ENCODE data around the gene RPS6KA6.

The RPS6KA6 gene

GRCh38 chrX:84187533-84188319 is at the start of gene RPS6KA6:
Gene RPS6KA6 (minus strand): TSS chrX:84188199. CDS start chrX:84187899, 300 bp downstream.
- no peaks in the 10 kb centered on the region for H3K36me3 ChIP-seq (ENCODE audit: control insufficient read depth, insufficient read depth, low read length)
- H3K4me1 ChIP-seq (ENCODE audit: control insufficient read depth, insufficient read depth, low read length): no peaks in the 10 kb centered on the region
- no peak within 1 kb of the TSS for H3K9ac ChIP-seq (ENCODE audit: low read depth, low read length)
- H3K9me3 ChIP-seq (ENCODE audit: control insufficient read depth, insufficient read depth, low read length): no peaks in the 10 kb centered on the region
- peak within 1 kb of the TSS; percentile 60 for H3K4me3 ChIP-seq (ENCODE audit: low read depth, low read length)
- H3K27me3 ChIP-seq (ENCODE audit: control insufficient read depth, insufficient read depth, low read length): no peaks in the 10 kb centered on the region

- H3K36me3 ChIP-seq (ENCODE audit: control insufficient read depth, insufficient read depth, low read length): no peaks in the 10 kb centered on the region
- H3K4me1 ChIP-seq (ENCODE audit: control insufficient read depth, insufficient read depth, low read length): no peaks in the 10 kb centered on the region
- no peaks in the 10 kb centered on the region for H3K27me3 ChIP-seq (ENCODE audit: control insufficient read depth, insufficient read depth, low read length)
- no peaks in the 10 kb centered on the region for H3K9me3 ChIP-seq (ENCODE audit: control insufficient read depth, insufficient read depth, low read length)
- no peak overlapping the region for H3K9ac ChIP-seq (ENCODE audit: low read depth, low read length)
- H3K4me3 ChIP-seq (ENCODE audit: low read depth, low read length): no peak overlapping the region
Observed at GRCh38 chrX:84224741-84225140, 36.7 kb upstream of the RPS6KA6 start.

- Histone ChIP-seq H3K36me3 (ENCODE audit: control insufficient read depth, insufficient read depth, low read length) (no peaks in the 10 kb centered on the region), H3K9me3 (ENCODE audit: control insufficient read depth, insufficient read depth, low read length) (peaks cover 3% of the 10 kb centered on the region), H3K4me1 (ENCODE audit: control insufficient read depth, insufficient read depth, low read length) (no peaks in the 10 kb centered on the region), H3K4me3 (ENCODE audit: low read depth, low read length) (no peak overlapping the region), H3K27me3 (ENCODE audit: control insufficient read depth, insufficient read depth, low read length) (no peaks in the 10 kb centered on the region), H3K9ac (ENCODE audit: low read depth, low read length) (no peak overlapping the region)
Observed at GRCh38 chrX:84223261-84223660, 35.3 kb upstream of the RPS6KA6 start.

- Histone ChIP-seq H3K4me3 (ENCODE audit: low read depth, low read length) (no peak overlapping the region), H3K27me3 (ENCODE audit: control insufficient read depth, insufficient read depth, low read length) (no peaks in the 10 kb centered on the region), H3K9ac (ENCODE audit: low read depth, low read length) (no peak overlapping the region), H3K9me3 (ENCODE audit: control insufficient read depth, insufficient read depth, low read length) (peaks cover 3% of the 10 kb centered on the region), H3K4me1 (ENCODE audit: control insufficient read depth, insufficient read depth, low read length) (no peaks in the 10 kb centered on the region), H3K36me3 (ENCODE audit: control insufficient read depth, insufficient read depth, low read length) (no peaks in the 10 kb centered on the region)
Observed at GRCh38 chrX:84221181-84221580, 33.2 kb upstream of the RPS6KA6 start.

GRCh38 chrX:84219551-84219950 is 31.6 kb upstream of the RPS6KA6 start:
- Histone ChIP-seq H3K27me3 (ENCODE audit: control insufficient read depth, insufficient read depth, low read length) (no peaks in the 10 kb centered on the region), H3K9ac (ENCODE audit: low read depth, low read length) (no peak overlapping the region), H3K36me3 (ENCODE audit: control insufficient read depth, insufficient read depth, low read length) (no peaks in the 10 kb centered on the region), H3K4me1 (ENCODE audit: control insufficient read depth, insufficient read depth, low read length) (no peaks in the 10 kb centered on the region), H3K4me3 (ENCODE audit: low read depth, low read length) (no peak overlapping the region), H3K9me3 (ENCODE audit: control insufficient read depth, insufficient read depth, low read length) (peaks cover 3% of the 10 kb centered on the region)

- Histone ChIP-seq H3K9me3 (ENCODE audit: control insufficient read depth, insufficient read depth, low read length) (peaks cover 3% of the 10 kb centered on the region), H3K27me3 (ENCODE audit: control insufficient read depth, insufficient read depth, low read length) (no peaks in the 10 kb centered on the region), H3K4me3 (ENCODE audit: low read depth, low read length) (no peak overlapping the region), H3K4me1 (ENCODE audit: control insufficient read depth, insufficient read depth, low read length) (no peaks in the 10 kb centered on the region), H3K36me3 (ENCODE audit: control insufficient read depth, insufficient read depth, low read length) (no peaks in the 10 kb centered on the region), H3K9ac (ENCODE audit: low read depth, low read length) (no peak overlapping the region)
Observed at GRCh38 chrX:84218726-84219125, 30.7 kb upstream of the RPS6KA6 start.

DNA sequence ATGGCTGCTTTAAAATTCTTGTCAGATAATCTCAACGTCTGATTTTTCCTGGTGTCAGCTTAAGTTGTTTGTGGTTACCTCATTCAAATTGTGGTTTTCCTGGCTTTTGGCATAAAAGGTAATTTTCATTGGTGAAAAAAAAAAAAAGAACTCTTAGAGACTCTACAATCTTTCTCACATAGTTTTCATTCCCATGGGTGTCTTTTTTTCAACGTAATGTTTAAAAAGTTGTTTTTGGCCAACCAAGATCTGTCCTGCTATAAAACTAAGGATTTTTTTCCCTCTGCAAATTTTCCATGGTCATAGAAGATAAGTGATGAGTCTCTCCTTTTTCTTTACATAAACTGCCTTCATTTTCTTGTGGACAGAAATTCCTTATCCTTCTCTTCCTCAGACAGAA is 28.9 kb upstream of the RPS6KA6 start:
- no peak overlapping the region for H3K4me3 ChIP-seq (ENCODE audit: low read depth, low read length)
- no peaks in the 10 kb centered on the region for H3K36me3 ChIP-seq (ENCODE audit: control insufficient read depth, insufficient read depth, low read length)
- H3K9ac ChIP-seq (ENCODE audit: low read depth, low read length): no peak overlapping the region
- H3K27me3 ChIP-seq (ENCODE audit: control insufficient read depth, insufficient read depth, low read length): no peaks in the 10 kb centered on the region
- H3K4me1 ChIP-seq (ENCODE audit: control insufficient read depth, insufficient read depth, low read length): no peaks in the 10 kb centered on the region
- peaks cover 3% of the 10 kb centered on the region for H3K9me3 ChIP-seq (ENCODE audit: control insufficient read depth, insufficient read depth, low read length)

- H3K9ac ChIP-seq (ENCODE audit: low read depth, low read length): no peak overlapping the region
- no peaks in the 10 kb centered on the region for H3K4me1 ChIP-seq (ENCODE audit: control insufficient read depth, insufficient read depth, low read length)
- H3K4me3 ChIP-seq (ENCODE audit: low read depth, low read length): no peak overlapping the region
- H3K36me3 ChIP-seq (ENCODE audit: control insufficient read depth, insufficient read depth, low read length): no peaks in the 10 kb centered on the region
- no peaks in the 10 kb centered on the region for H3K27me3 ChIP-seq (ENCODE audit: control insufficient read depth, insufficient read depth, low read length)
- H3K9me3 ChIP-seq (ENCODE audit: control insufficient read depth, insufficient read depth, low read length): peaks cover 3% of the 10 kb centered on the region
Observed at GRCh38 chrX:84216406-84216805, 28.4 kb upstream of the RPS6KA6 start.

GRCh38 chrX:84205276-84205675 is 17.3 kb upstream of the RPS6KA6 start:
- H3K4me1 ChIP-seq (ENCODE audit: control insufficient read depth, insufficient read depth, low read length): no peaks in the 10 kb centered on the region
- no peak overlapping the region for H3K9ac ChIP-seq (ENCODE audit: low read depth, low read length)
- H3K36me3 ChIP-seq (ENCODE audit: control insufficient read depth, insufficient read depth, low read length): no peaks in the 10 kb centered on the region
- no peaks in the 10 kb centered on the region for H3K27me3 ChIP-seq (ENCODE audit: control insufficient read depth, insufficient read depth, low read length)
- no peaks in the 10 kb centered on the region for H3K9me3 ChIP-seq (ENCODE audit: control insufficient read depth, insufficient read depth, low read length)
- H3K4me3 ChIP-seq (ENCODE audit: low read depth, low read length): no peak overlapping the region

- no peaks in the 10 kb centered on the region for H3K36me3 ChIP-seq (ENCODE audit: control insufficient read depth, insufficient read depth, low read length)
- no peaks in the 10 kb centered on the region for H3K9me3 ChIP-seq (ENCODE audit: control insufficient read depth, insufficient read depth, low read length)
- no peaks in the 10 kb centered on the region for H3K27me3 ChIP-seq (ENCODE audit: control insufficient read depth, insufficient read depth, low read length)
- H3K4me1 ChIP-seq (ENCODE audit: control insufficient read depth, insufficient read depth, low read length): no peaks in the 10 kb centered on the region
- H3K9ac ChIP-seq (ENCODE audit: low read depth, low read length): no peak overlapping the region
- no peak overlapping the region for H3K4me3 ChIP-seq (ENCODE audit: low read depth, low read length)
Observed at GRCh38 chrX:84199688-84200087, 11.7 kb upstream of the RPS6KA6 start.

DNA sequence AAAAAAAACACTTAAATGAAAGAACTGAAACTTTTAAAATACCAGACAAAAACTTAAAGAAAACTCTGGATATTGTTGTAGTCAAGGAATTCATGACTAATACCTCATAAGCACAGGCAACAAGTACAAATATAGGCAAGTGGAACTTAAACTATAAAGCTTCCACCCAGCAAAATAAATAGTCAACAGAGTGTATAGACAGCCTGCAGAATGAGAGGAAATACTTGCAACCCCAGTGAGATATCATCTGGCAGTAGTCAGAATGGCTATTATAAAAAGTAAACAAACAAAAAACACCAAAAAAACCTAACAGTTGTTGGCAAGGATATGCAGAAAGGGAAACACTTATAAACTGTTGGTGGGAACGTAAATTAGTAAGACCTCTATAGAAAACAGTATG is 9.6 kb upstream of the RPS6KA6 start:
- Histone ChIP-seq H3K36me3 (ENCODE audit: control insufficient read depth, insufficient read depth, low read length) (no peaks in the 10 kb centered on the region), H3K4me3 (ENCODE audit: low read depth, low read length) (no peak overlapping the region), H3K27me3 (ENCODE audit: control insufficient read depth, insufficient read depth, low read length) (no peaks in the 10 kb centered on the region), H3K4me1 (ENCODE audit: control insufficient read depth, insufficient read depth, low read length) (no peaks in the 10 kb centered on the region), H3K9me3 (ENCODE audit: control insufficient read depth, insufficient read depth, low read length) (no peaks in the 10 kb centered on the region), H3K9ac (ENCODE audit: low read depth, low read length) (no peak overlapping the region)

DNA sequence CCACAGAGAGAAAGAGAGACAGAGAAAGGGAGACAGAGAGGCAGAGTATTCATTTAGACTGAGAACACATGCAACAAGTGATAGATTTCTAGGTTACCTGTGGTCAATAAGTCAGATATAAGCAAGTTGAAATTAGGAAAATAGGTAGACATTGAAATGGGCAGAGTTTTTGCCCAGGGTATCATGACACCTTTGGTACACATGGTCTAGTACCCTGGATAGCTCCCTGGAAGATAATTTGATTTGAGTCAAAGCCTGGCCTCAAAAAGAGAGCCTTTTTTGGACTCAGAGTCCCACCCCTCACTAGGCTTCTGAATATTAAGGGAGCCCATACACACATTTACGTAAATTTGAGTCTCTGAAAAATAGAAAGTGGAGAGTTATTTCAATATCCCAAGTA is 4.0 kb upstream of the RPS6KA6 start:
- Histone ChIP-seq H3K27me3 (ENCODE audit: control insufficient read depth, insufficient read depth, low read length) (no peaks in the 10 kb centered on the region), H3K4me3 (ENCODE audit: low read depth, low read length) (no peak overlapping the region), H3K36me3 (ENCODE audit: control insufficient read depth, insufficient read depth, low read length) (no peaks in the 10 kb centered on the region), H3K9me3 (ENCODE audit: control insufficient read depth, insufficient read depth, low read length) (no peaks in the 10 kb centered on the region), H3K4me1 (ENCODE audit: control insufficient read depth, insufficient read depth, low read length) (no peaks in the 10 kb centered on the region), H3K9ac (ENCODE audit: low read depth, low read length) (no peak overlapping the region)

All from iPS-15b (cell line).